Activated T-cell treated with anti-CD3 and anti-CD28 coated beads for 24 hours (primary cell): ENCODE results near the gene TRAPPC2.
"Not testable (repeated sequence)": the region's sequence is repeated elsewhere in the genome, so short reads cannot be mapped to it uniquely, and the experiment has no call there.

Experiments used
- DNase-seq: peaks from one replicate; pipeline ENCODE4 v3.0.0-alpha.2; 2020; ENCODE audit warnings: low read depth

The TRAPPC2 gene

DNA sequence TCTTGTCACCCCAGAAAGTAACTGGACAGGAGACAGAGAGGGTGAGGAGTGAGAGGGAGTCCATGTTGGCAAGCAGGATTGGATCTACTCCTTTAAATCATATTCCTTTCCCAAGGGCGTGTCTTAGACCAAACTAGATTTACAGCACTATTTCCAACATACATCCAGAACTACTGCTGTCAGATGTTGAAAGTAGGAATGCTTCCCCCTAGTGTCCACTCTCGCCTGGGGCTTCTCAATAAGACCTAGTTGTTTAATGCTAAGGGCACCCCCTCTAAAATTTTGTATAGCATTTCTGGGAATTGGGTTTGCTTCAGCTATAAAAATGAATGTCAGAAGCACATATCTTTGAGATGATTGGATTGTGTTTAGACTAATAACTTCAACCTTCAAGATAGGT, 13.4 kb upstream of the TRAPPC2 start:
- no peak for DNase-seq

DNA sequence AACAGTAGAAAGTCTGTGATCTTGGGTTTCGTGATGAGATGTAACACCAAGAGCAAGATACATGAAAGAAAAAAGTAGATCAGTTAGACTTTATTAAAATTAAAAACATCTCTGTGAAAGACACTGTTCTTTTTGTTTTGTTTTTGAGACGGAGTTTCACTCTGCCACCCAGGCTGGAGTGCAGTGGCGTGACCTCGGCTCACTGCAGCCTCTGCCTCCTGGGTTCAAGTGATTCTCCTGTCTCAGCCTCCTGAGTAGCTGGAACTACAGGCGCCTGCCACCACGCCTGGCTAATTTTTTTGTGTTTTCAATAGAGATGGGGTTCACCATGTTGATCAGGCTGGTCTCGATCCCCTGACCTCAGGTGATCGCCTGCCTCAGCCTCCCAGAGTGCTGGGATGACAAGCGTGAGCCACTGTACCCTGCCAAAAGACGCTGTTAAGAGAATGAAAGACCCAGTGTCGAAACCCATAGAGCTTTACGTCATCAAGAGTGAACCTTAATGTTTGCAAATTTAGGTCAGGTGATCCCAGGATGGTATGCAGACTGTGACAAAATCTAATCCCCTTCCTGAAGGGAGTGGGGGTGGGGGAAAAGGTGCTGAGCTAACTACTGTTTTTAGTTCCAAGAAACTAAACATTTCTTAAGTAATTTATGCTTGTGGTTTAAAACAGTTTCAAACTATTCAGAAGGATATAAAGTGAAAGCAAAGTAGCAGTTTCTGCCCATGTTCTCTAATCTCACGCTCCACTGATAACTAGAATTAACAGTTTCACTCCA, 8.2 kb upstream of the TRAPPC2 start:
- peak; percentile 21 for DNase-seq

DNA sequence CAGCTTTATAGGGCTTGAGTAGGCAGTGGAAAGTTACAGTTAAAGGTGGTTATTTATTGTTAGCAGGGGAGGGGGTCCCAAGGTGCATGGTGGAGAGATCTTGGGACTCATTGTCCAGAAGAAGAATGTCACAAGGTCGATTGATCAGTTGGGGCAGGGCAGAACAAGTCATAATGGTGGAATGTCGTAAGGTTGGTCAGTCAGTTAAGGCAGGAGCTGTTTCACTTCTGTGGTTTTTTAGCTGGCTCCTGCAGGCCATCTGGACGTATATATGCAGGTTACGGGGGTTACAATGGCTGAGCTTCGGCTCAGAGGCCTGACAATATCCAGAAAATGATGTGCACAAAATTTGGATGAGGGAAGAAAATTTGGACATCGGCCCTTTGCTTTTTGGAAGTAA, 7.3 kb upstream of the TRAPPC2 start:
- no peak for DNase-seq

DNA sequence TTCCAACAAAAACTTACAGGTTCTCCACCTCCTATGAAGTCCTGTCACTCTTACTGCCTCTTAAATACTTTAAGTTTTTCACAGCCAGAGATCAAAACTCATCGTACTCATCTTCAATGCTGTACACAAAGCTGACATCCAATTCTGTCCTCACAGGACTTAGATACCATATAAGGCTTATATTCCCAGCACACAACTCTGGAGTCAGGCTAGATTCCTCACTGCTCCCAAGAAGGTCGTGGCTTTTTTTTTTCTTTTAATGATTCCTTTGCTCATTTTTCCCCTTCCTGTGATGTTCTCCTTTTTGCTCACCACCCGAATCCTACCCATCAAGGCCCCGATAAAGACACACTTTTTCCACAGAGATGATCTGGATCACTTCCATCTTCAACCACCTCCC, 914 bp downstream of the TRAPPC2 start:
- DNase-seq: no peak

DNA sequence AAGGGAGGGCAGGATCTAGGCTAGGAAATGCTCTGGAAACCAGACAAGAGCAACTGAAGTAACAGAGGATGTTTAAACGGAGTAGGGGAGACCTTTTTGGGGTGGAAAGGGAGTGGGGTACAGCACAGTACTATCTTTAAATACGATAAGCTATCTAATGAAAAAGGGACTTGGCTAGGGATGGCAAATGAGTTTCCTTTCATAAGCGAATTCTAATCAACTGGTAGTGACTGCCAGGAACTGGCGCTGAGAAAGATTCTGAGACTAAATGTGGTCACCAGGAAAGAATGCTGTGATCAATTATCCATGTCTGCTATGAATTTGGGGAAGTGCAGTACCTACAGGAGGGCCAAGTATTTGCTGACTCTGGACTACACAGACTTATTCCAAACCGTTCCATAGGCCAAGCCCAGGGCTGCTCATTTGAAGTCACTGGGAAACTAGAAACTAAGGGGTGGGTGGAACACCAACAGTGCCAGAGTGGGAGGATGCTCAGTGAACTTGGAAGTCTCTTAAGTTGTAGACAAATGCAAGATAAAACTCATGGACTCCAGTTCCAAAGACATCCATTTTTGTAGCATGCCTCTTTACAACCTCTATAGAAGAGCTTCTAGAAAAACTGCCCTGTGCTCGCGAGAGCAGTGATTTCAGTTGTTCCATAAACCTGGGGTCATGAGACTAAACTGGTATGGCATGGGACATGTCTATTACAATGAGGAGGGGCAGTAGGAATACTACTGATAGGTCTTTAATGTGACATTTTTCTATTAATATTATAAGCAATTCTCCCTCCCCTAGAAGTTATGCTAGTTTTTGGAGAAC, 2.0 kb downstream of the TRAPPC2 start:
- no peak for DNase-seq

DNA sequence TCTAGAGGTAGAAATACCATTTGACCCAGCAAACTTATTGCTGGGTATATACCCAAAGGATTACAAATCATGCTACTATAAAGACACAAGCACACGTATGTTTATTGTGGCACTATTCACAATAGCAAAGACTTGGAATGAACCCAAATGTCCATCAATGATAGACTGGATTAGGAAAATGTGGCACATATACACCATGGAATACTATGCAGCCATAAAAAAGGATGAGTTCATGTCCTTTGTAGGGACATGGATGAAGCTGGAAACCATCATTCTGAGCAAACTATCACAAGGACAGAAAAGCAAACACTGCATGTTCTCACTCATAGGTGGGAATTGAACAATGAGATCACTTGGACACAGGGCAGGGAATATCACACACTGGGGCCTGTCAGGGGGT, 3.9 kb downstream of the TRAPPC2 start:
- not testable (repeated sequence) for DNase-seq

DNA sequence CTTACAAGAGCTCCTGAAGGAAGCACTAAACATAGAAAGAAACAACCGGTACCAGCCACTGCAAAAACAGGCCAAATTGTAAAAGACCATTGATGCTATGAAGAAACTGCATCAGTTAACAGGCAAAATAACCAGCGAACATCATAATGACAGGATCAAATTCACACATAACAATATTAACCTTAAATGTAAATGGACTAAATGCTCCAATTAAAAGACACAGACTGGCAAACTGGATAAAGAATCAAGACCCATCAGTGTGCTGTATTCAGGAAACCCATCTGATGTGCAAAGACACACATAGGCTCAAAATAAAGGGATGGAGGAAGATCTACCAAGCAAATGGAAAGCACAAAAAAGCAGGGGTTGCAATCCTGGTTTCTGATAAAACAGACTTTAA, 7.8 kb downstream of the TRAPPC2 start:
- DNase-seq: not testable (repeated sequence)

DNA sequence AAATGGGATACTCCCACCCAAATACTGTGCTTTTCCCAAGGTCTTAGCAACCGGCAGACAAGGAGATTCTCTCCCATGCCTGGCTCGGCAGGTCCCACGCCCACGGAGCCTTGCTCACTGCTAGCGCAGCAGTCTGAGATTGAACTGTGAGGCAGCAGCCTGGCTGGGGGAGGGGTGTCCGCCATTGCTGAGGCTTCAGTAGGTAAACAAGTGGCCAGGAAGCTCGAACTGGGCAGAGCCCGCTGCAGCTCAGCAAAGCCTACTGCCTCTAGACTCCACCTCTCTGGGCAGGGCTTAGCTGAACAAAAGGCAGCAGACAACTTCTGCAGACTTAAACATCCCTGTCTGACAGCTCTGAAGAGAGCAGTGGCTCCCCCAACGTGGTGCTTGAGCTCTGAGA, 9.5 kb downstream of the TRAPPC2 start:
- DNase-seq: peak; percentile 7

DNA sequence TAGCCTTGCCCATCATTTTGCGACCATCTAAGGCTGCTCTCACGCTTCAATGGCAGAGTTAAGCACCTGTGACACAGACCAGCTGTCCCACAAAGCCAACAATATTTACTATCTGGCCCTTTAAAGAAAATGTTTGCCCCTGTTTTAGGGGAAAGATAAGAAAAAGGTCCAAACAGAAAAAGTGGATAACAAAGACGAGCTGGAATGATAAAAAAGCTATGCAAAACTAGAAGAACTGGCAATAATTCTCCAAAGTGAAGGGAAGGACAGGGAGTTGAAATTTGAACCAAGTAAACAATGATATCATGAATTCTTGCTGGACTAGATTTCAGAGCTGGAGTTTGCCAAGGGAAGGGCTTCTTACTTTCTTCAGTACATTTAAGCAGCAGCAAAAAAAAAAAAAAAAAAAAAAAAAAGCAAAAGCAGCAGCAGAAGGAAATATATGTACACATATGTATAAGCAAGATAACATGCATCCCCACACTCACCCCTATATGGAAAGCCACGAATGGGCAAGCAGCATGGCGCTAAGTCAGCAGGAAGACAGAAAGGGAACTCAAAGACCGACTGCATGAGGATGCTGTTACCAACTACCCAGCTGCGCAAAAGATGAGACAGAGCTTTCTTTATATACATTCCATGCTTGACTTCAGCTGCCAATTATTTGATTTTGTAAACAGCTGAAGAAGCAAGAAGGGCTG, 12.5 kb downstream of the TRAPPC2 start:
- no peak for DNase-seq

DNA sequence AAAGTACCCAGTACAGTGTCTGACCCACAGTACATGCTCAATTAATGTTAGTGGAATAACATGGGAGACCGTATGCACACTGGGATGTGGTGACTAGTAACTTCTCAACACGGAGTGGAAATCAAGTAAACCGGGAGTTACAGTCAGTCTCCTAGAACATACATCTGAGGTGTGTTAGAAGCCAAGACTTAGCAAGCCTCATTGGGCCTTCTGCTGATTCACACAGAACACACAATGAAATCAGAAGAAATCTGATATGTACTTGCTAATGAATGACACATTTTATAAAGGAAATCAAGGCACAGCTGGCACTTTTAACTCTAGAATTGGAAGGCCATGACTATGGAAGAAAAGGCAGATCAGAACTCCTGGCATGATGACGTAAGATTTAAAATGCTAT, 13.0 kb downstream of the TRAPPC2 start:
- no peak for DNase-seq

DNA sequence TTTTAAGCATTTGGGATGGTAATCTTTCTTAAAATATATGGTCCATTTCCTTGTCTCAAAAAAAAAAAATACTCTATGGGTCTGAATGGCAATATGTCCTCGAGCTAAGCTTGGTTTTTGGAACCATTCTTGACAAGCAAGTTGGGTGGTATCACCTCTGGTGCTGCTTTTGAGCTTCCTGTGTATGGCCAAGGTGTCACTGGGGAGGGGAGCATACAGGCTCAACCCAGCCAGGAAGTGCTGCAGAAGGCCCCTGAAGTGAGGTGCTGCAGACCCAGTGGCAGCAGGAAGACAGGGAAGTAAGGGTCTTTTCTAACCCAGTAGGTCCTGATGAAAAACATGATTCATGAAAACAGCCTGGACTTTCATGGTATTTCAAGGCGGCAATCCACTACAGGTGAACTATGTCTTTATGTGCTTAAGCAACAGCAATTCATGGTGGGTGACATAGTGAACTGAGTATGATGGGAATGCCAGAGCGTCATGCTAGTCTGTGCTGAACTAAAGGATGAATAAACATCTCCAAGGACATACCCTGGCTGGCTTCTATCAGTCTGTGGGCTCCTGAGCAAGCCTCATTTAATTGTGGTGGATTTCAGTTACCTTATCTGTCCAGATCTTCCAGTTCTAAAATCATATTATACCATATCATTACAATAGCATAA, 15.1 kb downstream of the TRAPPC2 start:
- no peak for DNase-seq

DNA sequence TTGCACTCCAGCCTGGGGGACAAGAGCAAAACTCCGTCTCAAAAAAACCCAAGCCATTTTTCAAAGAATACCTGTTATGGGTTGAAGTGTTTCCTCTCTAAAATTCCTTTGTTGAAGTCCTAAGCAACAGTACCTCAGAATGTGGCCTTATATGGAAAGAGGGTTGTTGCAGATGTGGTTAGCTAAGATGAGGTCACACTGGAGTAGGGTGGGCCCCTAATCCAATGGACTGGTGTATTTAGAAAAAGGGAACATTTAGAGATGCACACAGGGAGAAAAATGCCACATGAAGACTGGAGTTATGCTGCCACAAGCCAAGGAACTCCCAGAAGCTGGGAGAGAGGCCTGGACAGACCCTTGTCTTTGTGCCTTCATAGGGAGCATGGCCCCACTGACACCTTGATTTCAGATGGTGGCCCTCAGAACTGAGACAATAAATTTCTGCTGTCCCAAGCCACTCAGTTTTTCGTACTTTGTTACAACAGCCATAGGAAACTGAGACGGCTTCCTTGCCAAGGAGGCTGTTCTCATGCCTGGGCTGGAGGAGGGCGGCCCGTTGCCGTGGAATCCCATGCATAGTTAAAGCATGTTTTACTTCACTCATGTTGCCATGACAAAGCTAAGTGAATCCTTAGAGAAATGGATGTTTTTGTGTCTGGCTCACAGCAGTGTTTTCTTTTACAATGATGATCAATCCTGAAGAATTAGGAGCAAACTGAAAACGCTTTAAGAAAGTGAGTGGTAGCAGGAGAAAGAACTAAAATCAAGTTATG, 16.5 kb downstream of the TRAPPC2 start:
- no peak for DNase-seq

DNA sequence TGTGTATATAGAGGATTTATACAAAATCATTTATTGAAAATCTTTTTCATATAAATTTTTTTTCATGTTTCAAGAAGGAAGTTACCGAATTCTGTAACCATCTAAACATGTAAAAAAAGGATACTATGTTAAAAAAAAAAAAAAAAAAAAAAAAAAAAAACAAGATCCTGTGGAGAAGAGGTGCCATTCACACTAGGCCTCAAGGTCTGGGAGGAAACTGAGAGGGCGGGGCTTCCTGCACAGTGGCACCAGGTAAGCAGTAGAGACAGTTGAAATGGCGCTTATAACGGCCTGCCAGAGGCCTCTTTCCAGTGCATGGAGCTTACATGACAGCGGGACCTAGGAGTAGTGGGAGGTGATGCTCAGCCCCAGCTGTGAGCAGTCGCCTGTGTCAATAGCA, 17.5 kb downstream of the TRAPPC2 start:
- DNase-seq: no peak

DNA sequence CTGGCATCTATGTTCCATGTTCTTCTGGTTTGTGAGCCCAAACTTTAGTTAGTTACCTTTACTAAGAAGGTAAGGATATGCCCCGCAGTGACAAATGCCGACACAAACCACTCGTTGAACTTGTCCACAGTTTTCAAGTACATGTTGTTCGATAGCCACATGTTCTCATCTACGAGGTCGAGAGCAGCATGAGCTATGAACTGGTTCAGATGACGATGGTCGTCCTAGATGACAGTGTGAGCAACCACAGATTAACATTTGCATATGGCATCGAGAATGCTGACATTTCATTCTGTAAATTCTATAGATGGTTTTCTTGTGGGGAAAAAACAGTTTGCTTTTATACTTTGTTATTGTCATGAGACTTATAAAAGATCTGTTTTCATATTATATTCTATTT, 18.0 kb downstream of the TRAPPC2 start:
- no peak for DNase-seq

DNA sequence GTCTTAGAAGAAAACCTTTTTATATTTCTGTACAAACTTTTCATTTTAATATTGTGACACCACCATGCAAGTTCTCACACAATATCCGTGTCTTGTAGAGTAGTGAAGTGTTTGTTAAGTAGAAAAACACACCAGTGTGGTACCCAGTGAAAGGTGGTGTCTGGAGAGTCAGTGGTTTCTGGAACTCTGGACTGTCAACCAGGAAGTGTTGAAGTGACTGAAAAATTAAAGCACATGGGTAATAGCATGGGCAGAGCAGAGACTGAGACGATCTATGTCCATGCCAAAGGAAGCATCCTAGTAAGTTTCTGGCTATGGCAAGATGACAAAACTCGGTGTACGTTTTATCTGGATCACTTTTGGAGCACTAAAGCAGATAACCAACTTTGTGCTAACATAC, 23.3 kb downstream of the TRAPPC2 start:
- no peak for DNase-seq

DNA sequence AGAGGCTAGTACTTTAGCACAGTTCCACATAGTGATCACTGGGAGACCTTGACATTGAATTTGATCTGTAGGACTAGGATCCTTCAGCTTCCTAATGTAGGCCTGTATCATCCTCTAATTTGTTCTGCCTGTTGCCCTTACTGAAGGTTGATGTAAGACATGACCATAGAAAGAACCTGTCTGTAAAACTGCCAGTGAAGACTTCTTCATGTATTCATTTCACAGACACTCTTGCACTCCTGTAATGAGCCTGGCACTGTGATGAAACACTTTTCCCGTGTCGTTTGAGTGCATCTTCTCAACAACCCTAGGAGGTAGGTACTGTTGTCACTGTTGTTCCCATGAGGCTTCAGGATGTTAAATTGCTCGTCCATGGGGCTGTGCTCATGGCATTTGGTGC, 30.8 kb downstream of the TRAPPC2 start:
- no peak for DNase-seq

DNA sequence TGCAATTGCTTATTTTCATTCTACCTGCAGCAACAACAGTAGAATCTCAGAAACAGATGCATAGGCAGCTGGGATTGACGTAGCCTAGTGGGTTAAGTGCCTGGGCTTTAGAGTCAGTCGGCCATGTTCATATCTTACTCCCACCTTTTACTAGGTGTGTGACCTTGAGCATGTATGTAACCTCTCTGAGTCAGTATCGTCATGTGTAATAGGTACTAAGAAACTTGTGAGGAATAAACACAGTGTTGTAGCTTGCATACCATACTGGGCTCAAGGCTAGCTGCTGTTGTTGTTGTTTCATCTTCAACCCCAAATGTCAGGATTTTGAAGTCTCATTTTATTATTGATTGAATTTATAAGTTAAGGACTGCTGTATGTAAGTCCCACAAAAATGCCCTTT, 31.3 kb downstream of the TRAPPC2 start:
- no peak for DNase-seq

DNA sequence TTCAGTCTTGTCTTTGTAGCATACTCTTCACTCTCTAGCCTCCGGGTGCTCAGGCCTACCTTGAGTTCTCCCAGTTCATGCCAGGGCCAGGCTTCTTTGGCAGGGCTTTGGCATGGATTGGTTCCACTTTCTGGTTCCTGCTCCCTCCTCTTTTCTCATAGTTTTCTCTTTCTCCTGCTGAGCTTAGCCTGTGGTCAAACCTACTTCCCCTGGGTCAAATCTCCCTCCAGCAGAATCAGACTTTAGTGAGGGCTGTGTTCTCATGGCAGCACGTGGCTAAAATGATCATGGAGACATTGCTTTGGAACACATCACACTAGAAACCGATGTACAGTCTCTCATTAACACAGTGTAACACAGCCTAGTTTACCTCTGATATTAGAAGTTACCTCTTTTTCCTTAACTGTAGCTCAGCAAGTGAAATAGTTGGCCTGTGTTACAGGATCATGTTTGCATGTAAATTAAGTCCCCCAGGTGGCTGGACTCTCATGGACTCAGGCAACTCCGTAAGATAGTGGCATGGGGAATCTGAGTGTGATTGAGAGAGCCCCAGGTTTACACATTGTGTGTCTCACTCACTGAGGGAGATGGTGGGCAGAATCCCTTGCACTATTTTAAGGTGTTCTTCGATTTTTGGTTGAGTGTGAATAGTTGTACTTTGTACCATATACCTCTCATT, 32.2 kb downstream of the TRAPPC2 start:
- no peak for DNase-seq

DNA sequence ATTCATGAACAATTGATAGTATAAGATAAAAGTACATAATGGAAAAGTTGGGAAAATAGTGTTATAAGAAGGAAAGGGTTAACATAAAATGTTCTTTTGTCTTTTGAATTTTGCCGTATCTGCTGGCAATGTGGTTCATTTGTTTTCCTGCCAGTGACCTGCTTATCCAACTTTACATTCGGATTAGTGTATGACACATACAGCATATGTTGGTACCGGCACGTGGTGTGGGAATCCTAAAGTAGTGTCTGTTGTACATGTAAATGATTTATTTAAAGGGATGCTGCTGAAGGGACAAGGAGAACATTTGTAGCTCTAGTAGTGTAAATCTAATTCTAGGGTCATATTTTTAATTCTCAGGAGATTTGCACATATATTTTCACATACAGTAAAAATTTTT, 34.0 kb downstream of the TRAPPC2 start:
- DNase-seq: no peak

DNA sequence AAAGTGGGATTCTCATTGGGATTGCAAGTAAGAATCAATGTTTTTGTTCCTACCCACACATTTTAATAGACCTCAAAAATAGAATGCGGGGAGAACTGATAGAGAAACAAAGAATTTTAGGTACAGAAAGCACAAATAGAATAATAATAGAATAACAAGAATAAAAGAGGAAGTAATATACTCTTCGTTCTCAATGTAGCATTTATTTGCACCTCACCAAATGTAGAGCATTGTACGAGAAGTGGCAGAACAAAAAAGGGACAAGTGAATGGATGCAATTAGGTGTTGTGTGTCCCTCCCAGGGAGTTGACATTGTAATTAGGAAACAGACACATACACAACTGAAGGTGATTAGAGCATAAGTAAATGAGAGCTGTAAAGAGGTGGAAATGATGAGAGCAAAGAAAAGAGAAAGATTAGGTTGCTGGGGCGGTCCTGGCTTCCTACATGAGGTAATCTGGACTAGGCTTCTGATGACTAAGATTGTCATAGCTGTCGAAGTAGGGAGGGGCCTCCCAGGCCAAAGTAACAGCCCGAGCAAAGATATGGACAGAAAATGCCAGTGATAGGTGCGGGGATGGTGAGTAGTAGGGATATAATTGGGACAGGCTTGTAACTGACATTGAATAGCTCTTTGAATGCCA, 35.1 kb downstream of the TRAPPC2 start:
- no peak for DNase-seq

DNA sequence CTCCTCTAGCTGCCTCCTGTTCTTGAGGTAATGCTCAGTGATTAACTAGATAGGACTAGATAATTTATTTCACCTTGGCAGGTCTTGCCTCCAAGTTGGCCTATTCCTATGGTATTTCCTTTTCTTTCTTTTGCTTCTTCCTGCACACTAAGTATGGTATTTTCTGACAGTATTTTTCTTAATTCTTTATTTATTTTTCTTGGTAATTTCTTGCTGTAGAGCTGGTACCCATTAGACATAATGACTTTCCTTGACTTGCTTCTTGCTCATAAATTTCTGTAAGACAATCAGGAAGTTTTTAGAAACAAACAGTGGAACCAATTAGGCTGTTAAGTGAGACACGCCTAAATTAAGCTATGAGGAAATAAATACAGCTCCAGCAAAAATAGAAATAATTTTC, 36.0 kb downstream of the TRAPPC2 start:
- no peak for DNase-seq
